HL-60 (cell line): ENCODE measurements around the gene CPAMD8.

Source experiments
- DNase-seq, 2 experiments: peaks; one replicate each; pipeline ENCODE4 v3.0.0-alpha.2; 2010 to 2020; ENCODE audit warnings: low read depth in 1 of 2, low spot score in 1 of 2
- H3K27ac ChIP-seq: fragments of 250-450 bp; sonication (Bioruptor Pico); replicated peaks from 2 replicates; pipeline ENCODE4 v1.5.1; 2020; ENCODE audit warnings: mild to moderate bottlenecking, moderate library complexity
- H3K27me3 ChIP-seq: fragments of 250-450 bp; sonication (Bioruptor Pico); 2 replicates; pipeline ENCODE4 v1.5.1; 2021; ENCODE audit warnings: mild to moderate bottlenecking, moderate library complexity; ENCODE audit not compliant: insufficient read depth, poor library complexity, severe bottlenecking
- H3K4me3 ChIP-seq: replicated peaks from 2 replicates; pipeline ENCODE4 v1.5.1; 2011; ENCODE audit warnings: mild to moderate bottlenecking, control low read depth, low read length; ENCODE audit not compliant: insufficient read depth
- CTCF ChIP-seq: IDR thresholded peaks from one replicate; pipeline ENCODE4 v1.5.1; 2011; ENCODE audit warnings: low read length, control low read depth, inconsistent platforms; ENCODE audit not compliant: insufficient read depth
- GABPA ChIP-seq: IDR thresholded peaks from 2 replicates; pipeline ENCODE4 v1.6.1; 2012; ENCODE audit warnings: low read depth
- POLR2AphosphoS5 ChIP-seq: IDR thresholded peaks from 2 replicates; pipeline ENCODE4 v1.6.1; 2012; ENCODE audit warnings: low read depth
- REST ChIP-seq: IDR thresholded peaks from 2 replicates; pipeline ENCODE4 v1.6.1; 2012; ENCODE audit warnings: low read depth; ENCODE audit not compliant: insufficient replicate concordance
- SPI1 ChIP-seq: IDR thresholded peaks from 2 replicates; pipeline ENCODE4 v1.6.1; 2012; ENCODE audit warnings: low read depth, mild to moderate bottlenecking, borderline replicate concordance

Gene CPAMD8

GRCh38 chr19:16922592-16922934, 104.0 kb downstream of the CPAMD8 start:
- no peak for DNase-seq
- H3K4me3 ChIP-seq, result no peak overlapping the region
- no peak for TF ChIP-seq GABPA
- TF ChIP-seq POLR2AphosphoS5, result no peak
- TF ChIP-seq REST, result no peak
- no peak for TF ChIP-seq SPI1
- TF ChIP-seq CTCF, result no peak
- no peak overlapping the region for H3K27ac ChIP-seq
- no peaks in the 10 kb centered on the region for H3K27me3 ChIP-seq

GRCh38 chr19:16921766-16922591, 104.6 kb downstream of the CPAMD8 start:
- no peak overlapping the region for H3K27ac ChIP-seq
- H3K27me3 ChIP-seq, result no peaks in the 10 kb centered on the region
- DNase-seq, result no peak
- no peak overlapping the region for H3K4me3 ChIP-seq
- TF ChIP-seq CTCF, result no peak
- TF ChIP-seq GABPA, result no peak
- TF ChIP-seq SPI1, result no peak
- TF ChIP-seq POLR2AphosphoS5, result no peak

- no peak for TF ChIP-seq REST
- no peak for TF ChIP-seq SPI1
- TF ChIP-seq GABPA, result no peak
- TF ChIP-seq POLR2AphosphoS5, result no peak
- no peak for TF ChIP-seq CTCF
- Histone ChIP-seq H3K4me3 (no peak overlapping the region), H3K27me3 (no peaks in the 10 kb centered on the region), H3K27ac (no peak overlapping the region)
- DNase-seq, result no peak
Observed at GRCh38 chr19:16920816-16921529, 105.6 kb downstream of the CPAMD8 start.
